HepG2 (cell line): ENCODE results near the gene HDGFL3. TPM values are rescaled to one million over a fixed set of nuclear protein-coding genes. Genes with fewer than 3 reads are reported as not detected.

Experiments used
- ATAC-seq: fragments of 200-7000 bp; cut with Tn5 transposase; 3 replicates; pipeline ENCODE4 v1.9.1; 2020; ENCODE audit warnings: mild to moderate bottlenecking, moderate library complexity
- BruUV-seq: library from RNA; stranded (reverse); fragments of 400-500 nt; replicated peaks from 2 replicates; lab custom pipeline; 2021; lab: Mats Ljungman, UMichigan
- CTCF ChIA-PET: fragments of 300-600 bp; formaldehyde crosslinking; extraction: SDS; loops from one replicate; lab custom pipeline; 2021; ENCODE audit warnings: low total read pairs, inconsistent platforms, low intra/inter-chr PET ratio; lab: Yijun Ruan, JAX
- POLR2A ChIA-PET: fragments of 350-600 bp; sonication (Branson Sonifier 250); formaldehyde crosslinking; loops from one replicate; lab custom pipeline; 2020; ENCODE audit warnings: antibody characterized with exemption, inconsistent platforms; lab: Yijun Ruan, JAX
- DNase-seq: peaks from one replicate; pipeline ENCODE4 v3.0.0-alpha.2; 2015; ENCODE audit warnings: low spot score
- FAIRE-seq: peaks from 3 replicates; lab custom pipeline; 2011; peaks lifted over from hg19 to GRCh38; lab: Jason Lieb, UNC
- H2AFZ ChIP-seq: one replicate; pipeline ENCODE4 v1.6.1; 2011; ENCODE audit warnings: low read length, inconsistent platforms
- H3K27ac ChIP-seq: fragments of 300-600 bp; 3 replicates; pipeline ENCODE4 v1.8.0; 2011; ENCODE audit warnings: mixed run types, mild to moderate bottlenecking, mixed read lengths, low read length, inconsistent platforms; ENCODE audit not compliant: insufficient read depth; ENCODE audit errors: extremely low read length
- H3K27me3 ChIP-seq, 2 experiments: fragments of 200-600 bp in 1 of 2; 2 replicates in 1 of 2; 3 replicates in 1 of 2; pipeline versions ENCODE4 v1.6.0 to v1.8.0; 2011; ENCODE audit warnings: low read length in 2 of 2, mild to moderate bottlenecking in 2 of 2, moderate library complexity in 2 of 2, inconsistent platforms in 1 of 2; ENCODE audit not compliant: insufficient read depth in 2 of 2, control insufficient read depth in 1 of 2
- H3K36me3 ChIP-seq, 2 experiments: fragments of 200-600 bp in 1 of 2; replicated peaks in 1 of 2; 2 replicates in 1 of 2; 3 replicates in 1 of 2; pipeline versions ENCODE4 v1.5.1 to v1.8.0; 2011; ENCODE audit warnings: low read length in 2 of 2, inconsistent platforms in 1 of 2; ENCODE audit not compliant: insufficient read depth in 2 of 2, control insufficient read depth in 1 of 2
- H3K4me1 ChIP-seq: 2 replicates; pipeline ENCODE4 v1.5.1; 2012; ENCODE audit warnings: low read length, inconsistent platforms; ENCODE audit not compliant: insufficient read depth
- H3K4me2 ChIP-seq: 2 replicates; pipeline ENCODE4 v1.6.0; 2011; ENCODE audit warnings: low read depth, low read length, inconsistent platforms
- H3K4me3 ChIP-seq, 3 experiments: fragments of 200-600 bp in 1 of 3; sonication (generic), shearing (Covaris generic) in 1 of 3; replicated peaks in 1 of 3; 2 replicates each; pipeline ENCODE4 v1.5.1; 2011 to 2016; ENCODE audit warnings: low read length in 3 of 3, inconsistent platforms in 2 of 3, low read depth in 2 of 3, mild to moderate bottlenecking in 2 of 3, control low read depth in 1 of 3, mixed read lengths in 1 of 3; ENCODE audit not compliant: insufficient read depth in 1 of 3
- H3K79me2 ChIP-seq: one replicate; pipeline ENCODE4 v1.6.1; 2011; ENCODE audit warnings: low read length, inconsistent platforms; ENCODE audit not compliant: insufficient read depth
- H3K9ac ChIP-seq: 2 replicates; pipeline ENCODE4 v1.6.0; 2011; ENCODE audit warnings: mild to moderate bottlenecking, low read depth, low read length, inconsistent platforms; ENCODE audit not compliant: insufficient read depth
- H3K9me3 ChIP-seq: 2 replicates; pipeline ENCODE4 v1.5.1; 2012; ENCODE audit warnings: mild to moderate bottlenecking, low read length
- H4K20me1 ChIP-seq: 2 replicates; pipeline ENCODE4 v1.6.0; 2011; ENCODE audit warnings: inconsistent platforms, mild to moderate bottlenecking, low read length, moderate library complexity; ENCODE audit not compliant: insufficient read depth
- ATF7-NPFF ChIP-seq: sonication (generic); formaldehyde crosslinking; IDR thresholded peaks from 2 replicates; pipeline ENCODE4 v1.8.1; 2023; ENCODE audit warnings: mild to moderate bottlenecking, low read depth, missing genetic modification reagents, moderate library complexity
- MAFF ChIP-seq: IDR thresholded peaks from 2 replicates; pipeline ENCODE4 v1.6.1; 2011; ENCODE audit warnings: low read depth, low read length, improper control_type of control experiment
- MAFK ChIP-seq, 2 experiments: IDR thresholded peaks in 1 of 2; conservative IDR thresholded peaks in 1 of 2; 2 replicates each; pipeline ENCODE4 v1.6.1; 2011; ENCODE audit warnings: improper control_type of control experiment in 2 of 2, low read length in 2 of 2
- NFE2 ChIP-seq: sonication (generic); formaldehyde crosslinking; IDR thresholded peaks from 2 replicates; pipeline ENCODE4 v1.4.0; 2020; ENCODE audit warnings: missing genetic modification reagents
- TAF15 ChIP-seq: fragments of 200-400 bp; formaldehyde crosslinking; IDR thresholded peaks from one replicate; pipeline ENCODE4 v1.6.1; 2018; ENCODE audit warnings: mild to moderate bottlenecking, low read depth, low read length; ENCODE audit not compliant: poor library complexity, severe bottlenecking
- ZFP36 ChIP-seq: fragments of 150-350 bp; IDR thresholded peaks from 2 replicates; pipeline ENCODE4 v1.6.1; 2018; ENCODE audit warnings: borderline replicate concordance, low read length, low read depth; ENCODE audit not compliant: partially characterized antibody
- ZFP36L2 ChIP-seq: sonication (generic); formaldehyde crosslinking; IDR thresholded peaks from 2 replicates; pipeline ENCODE4 v1.4.0; 2020; ENCODE audit warnings: missing genetic modification reagents
- ZNF121 ChIP-seq: sonication (generic); formaldehyde crosslinking; IDR thresholded peaks from 2 replicates; pipeline ENCODE4 v1.5.0; 2020; ENCODE audit warnings: mild to moderate bottlenecking, missing genetic modification reagents
- ZNF484 ChIP-seq: sonication (generic); formaldehyde crosslinking; IDR thresholded peaks from 2 replicates; pipeline ENCODE4 v1.5.1; 2020; ENCODE audit warnings: mild to moderate bottlenecking, low read depth, missing genetic modification reagents, borderline replicate concordance
- ZNF543 ChIP-seq: sonication (generic); formaldehyde crosslinking; IDR thresholded peaks from 2 replicates; pipeline ENCODE4 v1.4.0; 2020; ENCODE audit warnings: mild to moderate bottlenecking, missing genetic modification reagents
- ZNF547 ChIP-seq: sonication (generic); formaldehyde crosslinking; IDR thresholded peaks from 2 replicates; pipeline ENCODE4 v1.5.1; 2020; ENCODE audit warnings: mild to moderate bottlenecking, missing genetic modification reagents
- ZNF558 ChIP-seq: sonication (generic); formaldehyde crosslinking; IDR thresholded peaks from 2 replicates; pipeline ENCODE4 v1.9.0; 2022; ENCODE audit warnings: mild to moderate bottlenecking, missing genetic modification reagents, borderline replicate concordance
- ZNF652 ChIP-seq: IDR thresholded peaks from 2 replicates; pipeline ENCODE4 v1.6.1; 2016; ENCODE audit warnings: low read depth, borderline replicate concordance
- ZNF781 ChIP-seq: sonication (generic); formaldehyde crosslinking; IDR thresholded peaks from 2 replicates; pipeline ENCODE4 v1.5.1; 2020; ENCODE audit warnings: borderline replicate concordance, mild to moderate bottlenecking, missing genetic modification reagents; ENCODE audit errors: not compliant biosample characterization
- WGBS: methylation state at CpG from one replicate; pipeline ENCODE4 v1.1.6; 2017; ENCODE audit warnings: low lambda C conversion rate; 5-methylcytosine and 5-hydroxymethylcytosine counted together
- in situ Hi-C: cut with HindIII; loops from 2 replicates; pipeline ENCODE4 v1.10.0; 2017; ENCODE audit warnings: low pct_unique_long_range_greater_than_20kb; ENCODE audit not compliant: extremely low pct_ligation_motif_present
- intact Hi-C: fragments of 100-400 bp; cut with micrococcal nuclease; formaldehyde crosslinking; loops from one replicate; pipeline ENCODE4 v1.10.0; 2022; ENCODE audit not compliant: unreplicated experiment
- polyA plus RNA-seq, 8 experiments: library from polyadenylated mRNA; depleted of rRNA in 3 of 8; stranded (reverse) in 7 of 8; unstranded in 1 of 8; fragments of >200 nt; fragmentation: Illumina TruSeq in 4 of 8; extraction: Trizol in 4 of 8; gene quantifications; 2 replicates each; pipeline versions ENCODE4 v1.2.1 to v1.2.3, GENCODE V29; 2011 to 2016; ENCODE audit warnings: low read depth in 4 of 8, missing spikeins in 1 of 8, mixed read lengths in 1 of 8; ENCODE audit not compliant: insufficient read depth in 1 of 8
- total RNA-seq, 5 experiments: library from RNA; depleted of rRNA; stranded (reverse); fragments of >200 nt; fragmentation: Illumina TruSeq; extraction: Trizol; gene quantifications; 2 replicates each; pipeline ENCODE4 v1.2.3, GENCODE V29; 2016; ENCODE audit warnings: low read depth in 1 of 5
- TF ChIP-seq, protein P1 (sequence below): IDR thresholded peaks from 2 replicates; pipeline ENCODE4 v1.6.1; 2012; ENCODE audit warnings: low read depth, low read length, improper control_type of control experiment

Gene HDGFL3
- total and polyA plus RNA-seq, 2 of the 13 experiments (the other 11 are each of a cell fraction or from before 2014, with no cell fraction given): 0.07 to 0.09 TPM

DNA sequence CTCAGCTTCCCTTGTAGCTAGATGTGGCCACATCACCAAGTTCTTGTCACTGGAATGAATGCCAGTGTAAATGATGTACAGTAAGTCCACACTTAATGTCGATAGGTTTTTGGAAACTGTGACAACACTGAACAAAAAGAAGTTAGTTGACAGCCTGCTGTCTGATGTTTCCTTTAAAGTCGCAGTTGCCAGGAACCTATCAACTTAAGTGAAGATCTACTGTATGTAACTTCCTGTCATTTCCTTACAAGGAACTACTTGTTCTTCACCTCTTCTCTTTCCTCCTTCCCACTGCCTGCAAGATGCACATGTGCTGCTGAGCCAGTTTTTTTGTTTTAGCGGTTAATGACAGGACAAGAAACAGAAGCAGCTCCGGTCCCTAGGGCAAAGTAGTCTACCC is 44.6 kb downstream of the HDGFL3 start (continued):
- TF ChIP-seq TAF15 (no peak), ZNF547 (CRISPR knock-in tag) (no peak), ZNF781 (CRISPR knock-in tag) (no peak), ZNF543 (CRISPR knock-in tag) (no peak), ZFP36 (no peak), ZNF558 (CRISPR knock-in tag) (no peak), ZNF121 (no peak), NFE2 (CRISPR knock-in tag) (no peak), ZNF652 (CRISPR knock-in tag) (no peak), ZNF484 (CRISPR knock-in tag) (no peak), ZFP36L2 (no peak)
- TF ChIP-seq, protein P1, sequence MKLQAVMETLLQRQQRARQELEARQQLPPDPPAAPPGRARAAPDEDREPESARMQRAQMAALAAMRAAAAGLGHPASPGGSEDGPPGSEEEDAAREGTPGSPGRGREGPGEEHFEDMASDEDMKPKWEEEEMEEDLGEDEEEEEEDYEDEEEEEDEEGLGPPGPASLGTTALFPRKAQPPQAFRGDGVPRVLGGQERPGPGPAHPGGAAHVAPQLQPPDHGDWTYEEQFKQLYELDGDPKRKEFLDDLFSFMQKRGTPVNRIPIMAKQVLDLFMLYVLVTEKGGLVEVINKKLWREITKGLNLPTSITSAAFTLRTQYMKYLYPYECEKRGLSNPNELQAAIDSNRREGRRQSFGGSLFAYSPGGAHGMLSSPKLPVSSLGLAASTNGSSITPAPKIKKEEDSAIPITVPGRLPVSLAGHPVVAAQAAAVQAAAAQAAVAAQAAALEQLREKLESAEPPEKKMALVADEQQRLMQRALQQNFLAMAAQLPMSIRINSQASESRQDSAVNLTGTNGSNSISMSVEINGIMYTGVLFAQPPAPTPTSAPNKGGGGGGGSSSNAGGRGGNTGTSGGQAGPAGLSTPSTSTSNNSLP: no peak

- POLR2A ChIA-PET: no interaction called here
- ATAC-seq: no peak
- FAIRE-seq: no peak
- no peak overlapping the region for H3K4me3 ChIP-seq
- no peaks in the 10 kb centered on the region for H4K20me1 ChIP-seq
- H3K36me3 ChIP-seq: no peaks in the 10 kb centered on the region
- H3K9ac ChIP-seq: no peak overlapping the region
- no peak overlapping the region for H3K27ac ChIP-seq
- no peaks in the 10 kb centered on the region for H3K9me3 ChIP-seq
- H3K4me2 ChIP-seq: no peak overlapping the region
- no peak for DNase-seq
- WGBS: 2% methylated on average over 3 of the region's 3 CpGs
- no TSS peak for BruUV-seq
- TF ChIP-seq MAFF (peak; percentile 66), MAFK (conservative IDR thresholded peaks at IDR 0.05 in 1 of 2, IDR thresholded peaks at IDR 0.05 in 1 of 2; ENCODE audit: low read length in 2 of 2) (peak; percentile 74 to 75), ATF7-NPFF (CRISPR knock-in tag) (no peak)
- no peaks in the 10 kb centered on the region for H3K79me2 ChIP-seq
- no peaks in the 10 kb centered on the region for H3K4me1 ChIP-seq
- H3K27me3 ChIP-seq: no peaks in the 10 kb centered on the region; a peak in 1 of 5 replicates
- in situ Hi-C loops (no loop called here), intact Hi-C loops (no loop called here)
- H2AFZ ChIP-seq: no peak overlapping the region
- CTCF ChIA-PET: no interaction called here
These were observed 46.9 kb downstream of the HDGFL3 start for GRCh38 chr15:83160741-83161140.
